ENCODE data around the gene NUCB1. TPM values are rescaled to one million over a fixed set of nuclear protein-coding genes. Genes with fewer than 3 reads are reported as not detected.
"Not testable (repeated sequence)": the region's sequence is repeated elsewhere in the genome, so short reads cannot be mapped to it uniquely, and the experiment has no call there.

NUCB1 gene
- total and polyA plus RNA-seq, 2 donors (not counting 3 experiments of a cell fraction or from before 2014, with no cell fraction given): 194 to 231 TPM

DNA sequence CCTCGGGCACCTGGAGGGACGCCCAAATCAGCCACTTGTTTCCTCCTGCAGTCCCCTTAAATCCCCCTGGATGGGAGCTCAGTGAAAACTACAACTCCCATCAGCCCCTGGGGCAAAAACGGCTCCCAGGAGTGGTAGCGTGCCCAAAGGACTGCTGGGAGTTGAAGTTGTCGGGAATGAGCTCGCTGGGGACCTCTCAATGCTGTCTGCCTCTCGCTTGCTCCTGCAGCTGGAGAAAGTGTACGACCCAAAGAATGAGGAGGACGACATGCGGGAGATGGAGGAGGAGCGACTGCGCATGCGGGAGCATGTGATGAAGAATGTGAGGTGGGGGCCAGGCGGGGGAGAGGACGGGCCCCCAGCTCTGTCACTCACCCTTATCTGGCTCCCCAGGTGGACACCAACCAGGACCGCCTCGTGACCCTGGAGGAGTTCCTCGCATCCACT is 18.7 kb downstream of the NUCB1 start:
- no peak for TF ChIP-seq FOS (IDR thresholded peaks at IDR 0.05; ENCODE audit: borderline replicate concordance, insufficient read depth, low read length)
- no peak for TF ChIP-seq JUN (IDR thresholded peaks at IDR 0.05; ENCODE audit: borderline replicate concordance, insufficient read depth, insufficient read length, low read depth)
- TF ChIP-seq MYC (IDR thresholded peaks at IDR 0.05; ENCODE audit: low read depth, low read length): no peak
- TF ChIP-seq EZH2 (IDR thresholded peaks at IDR 0.05; ENCODE audit: borderline replicate concordance, low read depth, low read length, severe bottlenecking): no peak
- TF ChIP-seq POLR2AphosphoS5 (IDR thresholded peaks at IDR 0.05; ENCODE audit: insufficient read depth, low read depth, low read length): no peak
- no peak for TF ChIP-seq POLR2A (IDR thresholded peaks at IDR 0.05; ENCODE audit: low read depth, low read length)
- TF ChIP-seq, protein P1, sequence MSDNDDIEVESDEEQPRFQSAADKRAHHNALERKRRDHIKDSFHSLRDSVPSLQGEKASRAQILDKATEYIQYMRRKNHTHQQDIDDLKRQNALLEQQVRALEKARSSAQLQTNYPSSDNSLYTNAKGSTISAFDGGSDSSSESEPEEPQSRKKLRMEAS (IDR thresholded peaks at IDR 0.05; ENCODE audit: insufficient read depth, insufficient read length): no peak
- TF ChIP-seq GATA2 (IDR thresholded peaks at IDR 0.05; ENCODE audit: insufficient read depth, insufficient read length, low read depth, low read length): no peak
- TF ChIP-seq, protein P2, sequence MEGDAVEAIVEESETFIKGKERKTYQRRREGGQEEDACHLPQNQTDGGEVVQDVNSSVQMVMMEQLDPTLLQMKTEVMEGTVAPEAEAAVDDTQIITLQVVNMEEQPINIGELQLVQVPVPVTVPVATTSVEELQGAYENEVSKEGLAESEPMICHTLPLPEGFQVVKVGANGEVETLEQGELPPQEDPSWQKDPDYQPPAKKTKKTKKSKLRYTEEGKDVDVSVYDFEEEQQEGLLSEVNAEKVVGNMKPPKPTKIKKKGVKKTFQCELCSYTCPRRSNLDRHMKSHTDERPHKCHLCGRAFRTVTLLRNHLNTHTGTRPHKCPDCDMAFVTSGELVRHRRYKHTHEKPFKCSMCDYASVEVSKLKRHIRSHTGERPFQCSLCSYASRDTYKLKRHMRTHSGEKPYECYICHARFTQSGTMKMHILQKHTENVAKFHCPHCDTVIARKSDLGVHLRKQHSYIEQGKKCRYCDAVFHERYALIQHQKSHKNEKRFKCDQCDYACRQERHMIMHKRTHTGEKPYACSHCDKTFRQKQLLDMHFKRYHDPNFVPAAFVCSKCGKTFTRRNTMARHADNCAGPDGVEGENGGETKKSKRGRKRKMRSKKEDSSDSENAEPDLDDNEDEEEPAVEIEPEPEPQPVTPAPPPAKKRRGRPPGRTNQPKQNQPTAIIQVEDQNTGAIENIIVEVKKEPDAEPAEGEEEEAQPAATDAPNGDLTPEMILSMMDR (IDR thresholded peaks at IDR 0.05; ENCODE audit: extremely low read depth in 1 of 2, insufficient read depth in 1 of 2, low read depth in 1 of 2, low read length in 2 of 2): no peak

DNA sequence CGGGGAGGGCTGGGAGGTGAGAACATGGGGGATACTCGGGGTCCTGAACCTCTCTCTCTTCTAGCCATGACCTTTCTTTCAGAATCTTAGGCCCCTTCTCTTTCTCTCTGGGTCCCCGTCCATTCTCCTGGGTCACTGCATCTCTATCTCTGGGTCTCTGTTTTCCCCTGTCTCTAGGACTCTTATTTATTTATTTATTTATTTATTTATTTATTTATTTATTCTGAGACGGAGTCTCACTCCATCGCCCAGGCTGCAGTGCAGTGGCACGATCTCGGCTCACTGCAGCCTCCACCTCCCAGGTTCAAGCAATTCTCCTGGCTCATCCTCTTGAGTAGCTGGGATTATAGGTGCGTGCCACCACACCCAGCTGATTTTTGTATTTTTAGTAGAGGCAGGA is 19.2 kb downstream of the NUCB1 start:
- BruUV-seq (replicated peaks); intact Hi-C loops (cut with micrococcal nuclease); H3K4me2 ChIP-seq (ENCODE audit: insufficient read depth, low read length); H3K79me2 ChIP-seq (ENCODE audit: control insufficient read depth, insufficient read depth, low read length); POLR2A ChIA-PET; H3K9ac ChIP-seq (replicated peaks; ENCODE audit: extremely low read depth, insufficient read depth, low read length); H4K20me1 ChIP-seq (replicated peaks; ENCODE audit: control insufficient read depth, extremely low read depth, insufficient read depth, low read length); FAIRE-seq; H3K4me3 ChIP-seq (replicated peaks in 1 of 3; ENCODE audit: insufficient read depth in 1 of 3, low read depth in 1 of 3, low read length in 3 of 3); DNase-seq (ENCODE audit: low read depth, low spot score); H3K27me3 ChIP-seq (ENCODE audit: control insufficient read depth in 2 of 2, insufficient read depth in 2 of 2, low read length in 2 of 2); H3K9me3 ChIP-seq (replicated peaks; ENCODE audit: control insufficient read depth, insufficient read depth, low read length); H3K4me1 ChIP-seq (ENCODE audit: control insufficient read depth, extremely low read depth, insufficient read depth, low read length); H3K9me1 ChIP-seq (replicated peaks; ENCODE audit: control insufficient read depth, extremely low read depth, insufficient read depth, low read length); dilution Hi-C loops (cut with MboI; ENCODE audit: extremely low pct_ligation_motif_present, low sequenced_read_pairs); H2AFZ ChIP-seq (ENCODE audit: low read depth, low read length); H3K27ac ChIP-seq (ENCODE audit: insufficient read depth, low read depth, low read length): not testable (repeated sequence)
- H3K36me3 ChIP-seq (ENCODE audit: control insufficient read depth in 2 of 2, extremely low read depth in 1 of 2, insufficient read depth in 2 of 2, low read length in 2 of 2): peaks cover 2 to 34% of the 10 kb centered on the region in 2 experiments
- CTCF ChIA-PET: interaction anchor here (0.8 to 1.5 kb wide), 4 partner anchors 13 to 51 kb away, joined by 3 to 8 read pairs (median 4); no protein-coding TSS in a partner anchor

More for the DNA sequence above, 18.7 kb downstream of the NUCB1 start:
- POLR2A ChIA-PET: no interaction called here
- no peak overlapping the region for H3K9ac ChIP-seq (replicated peaks; ENCODE audit: extremely low read depth, insufficient read depth, low read length)
- H3K4me1 ChIP-seq (ENCODE audit: control insufficient read depth, extremely low read depth, insufficient read depth, low read length): no peaks in the 10 kb centered on the region
- H3K9me1 ChIP-seq (replicated peaks; ENCODE audit: control insufficient read depth, extremely low read depth, insufficient read depth, low read length): no peaks in the 10 kb centered on the region
- H4K20me1 ChIP-seq (replicated peaks; ENCODE audit: control insufficient read depth, extremely low read depth, insufficient read depth, low read length): no peaks in the 10 kb centered on the region
- CTCF ChIA-PET: interaction anchor here (0.8 to 1.5 kb wide), 4 partner anchors 14 to 52 kb away, joined by 3 to 8 read pairs (median 4); no protein-coding TSS in a partner anchor
- peak; percentile 12 for FAIRE-seq
- H3K79me2 ChIP-seq (ENCODE audit: control insufficient read depth, insufficient read depth, low read length): no peaks in the 10 kb centered on the region
- intact Hi-C loops (cut with micrococcal nuclease) (no loop called here), dilution Hi-C loops (cut with MboI; ENCODE audit: extremely low pct_ligation_motif_present, low sequenced_read_pairs) (no loop called here)
- H3K36me3 ChIP-seq (ENCODE audit: control insufficient read depth in 2 of 2, extremely low read depth in 1 of 2, insufficient read depth in 2 of 2, low read length in 2 of 2): peaks cover 2 to 36% of the 10 kb centered on the region in 2 experiments
- no peak overlapping the region for H3K4me2 ChIP-seq (ENCODE audit: insufficient read depth, low read length)
- no peaks in the 10 kb centered on the region for H3K27me3 ChIP-seq (ENCODE audit: control insufficient read depth in 2 of 2, insufficient read depth in 2 of 2, low read length in 2 of 2)
- no peak overlapping the region for H3K27ac ChIP-seq (ENCODE audit: insufficient read depth, low read depth, low read length)
- H3K9me3 ChIP-seq (replicated peaks; ENCODE audit: control insufficient read depth, insufficient read depth, low read length): no peaks in the 10 kb centered on the region
- no TSS peak for BruUV-seq (replicated peaks)
- no peak overlapping the region for H3K4me3 ChIP-seq (replicated peaks in 1 of 3; ENCODE audit: insufficient read depth in 1 of 3, low read depth in 1 of 3, low read length in 3 of 3)
- peak; percentile 21 for DNase-seq (ENCODE audit: low read depth, low spot score)
- no peak overlapping the region for H2AFZ ChIP-seq (ENCODE audit: low read depth, low read length)

Measured in endothelial cell of umbilical vein (primary cell).